ENCODE results near the gene AKAP9. TPM values are rescaled to one million over a fixed set of nuclear protein-coding genes. Genes with fewer than 3 reads are reported as not detected.
"Not testable (repeated sequence)": the region's sequence is repeated elsewhere in the genome, so short reads cannot be mapped to it uniquely, and the experiment has no call there.

AKAP9 gene
- total RNA-seq, 1 donor = 49.2 TPM

GRCh38 chr7:92002720-92003119, 62.1 kb downstream of the AKAP9 start:
- no peak overlapping the region for H3K4me3 ChIP-seq (ENCODE audit: low read depth, low read length)
- no peak for DNase-seq (ENCODE audit: low read depth)
- no peak for TF ChIP-seq CTCF (IDR thresholded peaks at IDR 0.05; ENCODE audit: insufficient read depth, low read depth, low read length)

- DNase-seq (ENCODE audit: low read depth) = no peak
- TF ChIP-seq CTCF (IDR thresholded peaks at IDR 0.05; ENCODE audit: insufficient read depth, low read depth, low read length) = no peak
- no peak overlapping the region for H3K4me3 ChIP-seq (ENCODE audit: low read depth, low read length)
These were observed 65.4 kb downstream of the AKAP9 start for GRCh38 chr7:92006046-92006445.

GRCh38 chr7:92010215-92010614, 69.6 kb downstream of the AKAP9 start:
- no peak for DNase-seq (ENCODE audit: low read depth)
- no peak overlapping the region for H3K4me3 ChIP-seq (ENCODE audit: low read depth, low read length)
- no peak for TF ChIP-seq CTCF (IDR thresholded peaks at IDR 0.05; ENCODE audit: insufficient read depth, low read depth, low read length)

- DNase-seq (ENCODE audit: low read depth) = no peak
- no peak overlapping the region for H3K4me3 ChIP-seq (ENCODE audit: low read depth, low read length)
- TF ChIP-seq CTCF (IDR thresholded peaks at IDR 0.05; ENCODE audit: insufficient read depth, low read depth, low read length) = no peak
These were observed 72.9 kb downstream of the AKAP9 start for GRCh38 chr7:92013611-92014010.

DNA sequence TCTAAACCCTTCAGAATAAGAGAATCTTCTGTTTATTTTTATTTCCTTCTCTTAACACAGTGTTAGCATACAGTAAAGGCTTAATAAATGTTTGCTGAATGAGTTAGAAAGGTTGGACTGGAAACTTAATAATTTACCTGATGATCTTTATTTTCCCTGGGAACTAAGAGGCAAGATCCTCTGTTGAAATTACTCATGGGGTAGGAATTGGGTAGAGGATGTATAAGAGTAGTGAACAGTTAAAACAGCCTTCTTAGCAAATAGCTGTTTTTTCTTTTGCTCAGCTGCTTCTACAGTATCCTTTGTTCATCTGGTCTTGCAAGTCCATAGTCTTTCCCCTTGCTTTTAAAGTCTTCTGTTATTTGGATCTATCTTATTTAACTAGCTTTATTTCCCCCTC, 80.0 kb downstream of the AKAP9 start:
- DNase-seq (ENCODE audit: low read depth) = no peak
- no peak overlapping the region for H3K4me3 ChIP-seq (ENCODE audit: low read depth, low read length)
- TF ChIP-seq CTCF (IDR thresholded peaks at IDR 0.05; ENCODE audit: insufficient read depth, low read depth, low read length) = no peak

GRCh38 chr7:92025260-92025659, 84.6 kb downstream of the AKAP9 start:
- peak; percentile 28 for DNase-seq (ENCODE audit: low read depth)
- H3K4me3 ChIP-seq (ENCODE audit: low read depth, low read length) = no peak overlapping the region
- no peak for TF ChIP-seq CTCF (IDR thresholded peaks at IDR 0.05; ENCODE audit: insufficient read depth, low read depth, low read length)

DNA sequence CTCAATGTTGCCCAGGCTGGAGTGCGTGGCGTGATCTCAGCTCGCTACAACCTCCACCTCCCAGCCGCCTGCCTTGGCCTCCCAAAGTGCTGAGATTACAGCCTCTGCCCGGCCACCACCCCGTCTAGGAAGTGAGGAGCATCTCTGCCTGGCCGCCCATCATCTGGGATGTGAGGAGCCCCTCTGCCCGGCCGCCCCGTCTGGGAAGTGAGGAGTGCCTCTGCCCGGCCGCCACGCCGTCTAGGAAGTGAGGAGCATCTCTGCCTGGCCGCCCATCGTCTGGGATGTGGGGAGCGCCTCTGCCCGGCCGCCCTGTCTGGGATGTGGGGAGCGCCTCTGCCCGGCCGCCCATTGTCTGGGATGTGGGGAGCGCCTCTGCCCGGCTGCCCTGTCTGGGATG, 86.0 kb downstream of the AKAP9 start:
- H3K4me3 ChIP-seq (ENCODE audit: low read depth, low read length); DNase-seq (ENCODE audit: low read depth): not testable (repeated sequence)

- not testable (repeated sequence) for H3K4me3 ChIP-seq (ENCODE audit: low read depth, low read length); DNase-seq (ENCODE audit: low read depth)
These were observed 86.5 kb downstream of the AKAP9 start for GRCh38 chr7:92027128-92027527.
